Kasumi-1 (cell line): ENCODE results near the gene PTPRK.

Experiments
- DNase-seq, 2 experiments: peaks; one replicate each; lab custom pipeline; 2025; lab: John Stamatoyannopoulos, UW

Gene PTPRK

DNA sequence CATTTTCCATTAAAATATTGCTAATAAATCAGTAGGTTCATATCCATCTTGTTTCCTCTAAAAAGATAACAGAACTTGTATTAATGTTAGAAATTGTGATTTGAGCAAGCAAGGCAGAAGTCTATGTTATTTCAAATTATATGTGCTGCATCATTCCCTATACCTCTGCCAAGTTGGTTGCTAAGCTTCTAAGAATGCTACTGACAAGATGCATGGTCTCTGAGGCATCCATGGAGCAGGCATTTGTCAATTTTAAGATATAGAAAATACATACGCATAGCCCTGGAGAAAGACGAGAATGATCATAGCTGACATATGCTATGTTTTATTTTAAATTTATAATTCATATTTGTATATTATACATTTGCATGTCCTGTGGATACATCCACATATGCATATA is 451.2 kb downstream of the PTPRK start:
- DNase-seq = no peak

DNA sequence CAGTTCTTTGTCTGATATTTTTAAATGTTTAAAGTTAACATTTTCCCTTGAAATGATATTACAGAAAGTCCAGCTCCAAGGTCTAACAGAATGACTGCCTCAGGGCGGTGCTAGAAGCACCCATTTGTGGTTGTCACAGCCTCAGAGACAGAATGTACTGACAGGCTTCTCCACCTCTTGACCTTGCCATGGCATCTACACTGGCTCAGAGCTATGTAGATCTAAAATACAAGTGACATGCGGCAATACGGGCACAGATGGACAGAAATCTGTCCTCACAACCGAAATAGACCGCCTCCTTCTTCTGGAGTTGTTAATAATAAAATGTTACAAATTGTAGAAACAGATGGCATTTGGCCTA is 452.3 kb downstream of the PTPRK start:
- DNase-seq = no peak

DNA sequence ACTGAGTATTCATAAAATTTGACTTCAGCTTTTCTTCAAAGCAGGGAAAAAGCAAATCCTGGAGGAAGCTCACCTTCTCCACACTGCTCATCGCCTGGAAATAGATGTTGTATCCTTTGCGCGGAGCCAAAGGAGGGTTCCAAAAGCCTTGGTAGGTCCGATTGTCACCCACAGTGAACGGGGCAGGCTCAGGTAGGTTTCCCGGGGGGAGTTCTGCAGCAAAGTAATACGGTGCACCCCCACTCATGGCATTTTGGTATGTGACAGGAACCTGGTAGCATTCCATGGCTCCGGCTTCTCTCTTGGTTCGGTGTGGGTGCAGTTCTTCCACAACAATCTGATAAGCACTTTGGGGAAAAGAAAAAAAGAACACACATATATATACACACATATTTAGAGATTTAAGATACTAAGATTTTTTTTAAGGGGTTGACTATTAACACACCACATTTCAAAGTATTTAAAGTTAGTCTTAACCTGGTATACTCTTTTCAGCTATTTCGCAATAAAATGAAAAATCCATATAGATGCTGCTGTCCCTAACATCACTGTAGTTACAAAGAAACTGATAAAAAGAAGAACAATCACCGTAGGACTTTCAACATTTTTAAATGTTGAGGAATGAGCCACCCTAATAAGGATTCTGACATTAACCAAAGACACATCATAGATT is 452.8 kb downstream of the PTPRK start:
- DNase-seq = no peak

DNA sequence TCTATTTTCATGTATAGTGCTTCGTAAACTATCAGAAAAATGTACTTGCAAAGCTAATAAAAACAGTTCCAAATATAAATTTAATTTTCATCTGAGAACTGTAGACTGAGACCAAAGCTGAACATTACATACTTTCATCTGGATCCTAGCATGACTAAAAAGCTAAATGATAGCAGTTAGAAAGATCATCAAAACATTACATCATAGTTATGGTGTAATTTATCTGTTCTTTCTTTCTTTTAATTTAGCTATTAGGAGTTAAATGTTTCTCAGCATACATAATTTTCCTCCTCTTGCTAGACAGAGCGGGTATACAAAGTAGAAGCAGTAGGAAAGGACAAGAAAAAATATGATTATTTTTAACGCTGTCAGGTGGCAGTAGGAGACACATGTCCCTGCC is 455.3 kb downstream of the PTPRK start:
- no peak for DNase-seq

DNA sequence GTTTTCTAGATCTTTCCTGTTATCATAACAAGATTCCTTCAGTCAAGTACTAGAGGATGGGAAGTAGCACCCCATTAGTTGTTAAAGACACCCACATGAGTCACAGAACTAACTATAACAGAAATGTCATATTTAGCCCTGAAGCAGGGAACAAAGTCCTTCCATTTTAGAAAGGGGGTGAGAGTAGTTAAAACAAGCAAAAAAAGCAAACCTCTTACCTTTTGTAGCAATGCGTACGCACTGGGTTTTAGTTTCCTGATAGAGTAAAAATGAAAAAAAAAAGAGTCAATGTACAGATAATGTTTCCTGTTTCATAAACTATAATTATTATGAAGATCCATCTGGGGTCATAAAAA is 455.9 kb downstream of the PTPRK start:
- DNase-seq = no peak

DNA sequence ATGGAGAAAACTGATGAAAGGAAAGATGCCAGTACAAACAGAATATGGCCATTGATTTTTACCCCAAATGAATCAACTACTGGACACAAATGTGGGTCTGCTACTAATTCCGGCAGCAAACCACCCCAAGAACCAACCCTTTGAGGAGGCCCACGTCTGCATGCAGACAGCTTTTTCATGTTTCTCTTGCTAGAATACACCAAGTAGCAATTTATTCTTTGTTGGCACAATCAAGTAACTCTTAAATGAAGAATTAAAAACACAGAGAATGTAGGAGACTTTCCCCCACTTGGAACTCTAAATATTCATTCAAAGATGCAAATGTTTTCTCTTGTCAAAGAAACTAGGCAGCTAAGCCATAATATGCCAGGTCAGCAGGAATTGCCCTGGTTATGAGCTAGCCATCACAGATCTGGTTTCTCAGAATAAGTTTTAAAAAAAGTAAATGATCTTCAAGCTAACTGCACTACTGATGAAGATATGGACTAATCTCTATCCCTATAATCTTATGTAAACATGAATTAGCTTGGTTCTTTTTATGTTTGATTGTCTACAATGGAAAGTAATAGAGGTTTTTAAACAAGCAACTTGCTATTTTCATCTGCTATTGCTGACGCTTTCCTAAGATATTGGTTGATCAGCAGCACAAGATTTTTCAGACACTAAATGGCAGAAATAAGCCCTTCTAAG is 456.4 kb downstream of the PTPRK start:
- DNase-seq = no peak

DNA sequence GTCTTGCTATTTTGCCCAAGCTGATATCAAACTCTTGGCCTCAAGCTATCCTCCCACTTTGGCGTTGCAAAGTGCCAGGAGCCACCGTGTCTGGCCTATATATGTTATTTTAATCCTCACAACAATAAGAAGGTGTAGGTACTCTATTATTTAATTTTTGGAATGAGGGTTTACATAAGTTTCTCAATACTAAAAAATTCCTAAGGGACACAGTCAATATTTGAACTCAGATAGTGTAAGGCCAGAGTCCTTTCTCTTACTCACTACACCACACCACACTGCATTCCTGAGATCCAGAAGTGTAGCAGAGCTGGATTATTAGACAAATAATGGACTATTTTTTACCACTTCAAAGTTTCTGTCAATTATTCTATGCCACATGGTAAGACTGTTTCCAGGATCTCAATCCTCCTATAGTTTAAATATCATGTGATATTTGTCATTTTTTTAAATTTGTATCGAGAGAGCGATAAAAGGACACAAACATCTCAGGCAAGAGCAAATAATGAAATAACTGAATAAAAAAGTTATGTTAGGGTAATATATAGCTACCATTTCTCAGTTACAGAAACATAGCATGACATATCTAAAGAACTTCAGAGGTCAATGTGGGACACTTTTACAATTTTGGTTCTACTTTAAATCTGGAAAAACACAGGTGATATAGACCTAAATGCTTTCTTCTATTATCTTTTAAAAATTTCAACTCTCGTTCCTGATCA is 457.4 kb downstream of the PTPRK start:
- DNase-seq = no peak

DNA sequence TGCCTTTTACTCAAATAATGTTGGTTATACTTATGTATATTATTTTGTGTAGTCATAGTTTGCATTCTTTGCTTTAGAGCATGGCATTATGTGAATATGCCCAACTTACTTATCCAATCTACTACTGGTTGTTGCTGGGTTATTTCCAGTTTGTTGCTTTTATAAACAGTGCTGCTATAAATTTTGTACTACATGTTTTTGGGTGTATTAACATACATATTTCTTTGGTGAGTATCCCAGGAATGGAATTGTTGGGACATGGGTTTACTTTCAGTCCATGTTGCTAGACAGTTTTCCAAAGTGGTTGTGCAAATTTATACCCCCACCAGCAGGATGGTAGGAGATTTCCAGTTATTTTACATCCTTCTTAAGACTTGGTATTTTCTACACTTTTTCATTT is 462.5 kb downstream of the PTPRK start:
- DNase-seq = no peak

DNA sequence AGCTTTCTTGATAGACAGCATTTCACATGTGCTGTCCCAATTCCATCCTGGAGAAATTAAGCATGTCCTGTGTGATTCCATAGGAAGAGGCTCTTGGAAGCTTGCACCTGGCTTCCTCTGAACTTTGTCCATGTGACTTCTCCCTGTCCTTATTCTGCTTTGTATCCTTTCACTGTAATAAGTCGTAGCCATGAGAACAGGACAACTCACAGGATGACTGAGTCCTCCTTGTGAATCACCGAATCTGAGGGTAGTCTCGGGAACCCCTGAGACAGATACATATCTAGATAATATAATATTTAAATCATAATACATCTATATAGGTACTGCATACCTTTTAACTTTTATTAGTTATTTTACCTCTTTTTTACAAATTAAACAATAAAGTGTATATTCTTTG is 462.9 kb downstream of the PTPRK start:
- no peak for DNase-seq

DNA sequence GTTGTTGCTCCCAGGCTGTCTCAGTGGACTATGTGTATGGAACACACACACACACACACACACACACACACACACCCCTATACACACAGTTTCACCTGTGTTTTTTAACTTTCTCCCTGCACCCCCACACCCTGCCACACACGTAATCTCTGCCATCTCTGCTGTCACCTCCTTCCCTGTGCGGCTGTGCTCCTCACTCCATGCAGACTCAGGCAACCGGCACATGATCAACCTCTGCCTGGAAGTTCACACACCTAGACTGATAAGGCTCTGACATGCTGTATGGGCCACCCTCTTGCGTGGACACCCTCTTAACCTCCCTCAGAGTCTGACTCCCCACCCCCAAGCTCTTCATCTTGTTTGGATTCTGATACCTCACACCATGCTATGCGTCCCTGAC is 467.3 kb downstream of the PTPRK start:
- DNase-seq = no peak

DNA sequence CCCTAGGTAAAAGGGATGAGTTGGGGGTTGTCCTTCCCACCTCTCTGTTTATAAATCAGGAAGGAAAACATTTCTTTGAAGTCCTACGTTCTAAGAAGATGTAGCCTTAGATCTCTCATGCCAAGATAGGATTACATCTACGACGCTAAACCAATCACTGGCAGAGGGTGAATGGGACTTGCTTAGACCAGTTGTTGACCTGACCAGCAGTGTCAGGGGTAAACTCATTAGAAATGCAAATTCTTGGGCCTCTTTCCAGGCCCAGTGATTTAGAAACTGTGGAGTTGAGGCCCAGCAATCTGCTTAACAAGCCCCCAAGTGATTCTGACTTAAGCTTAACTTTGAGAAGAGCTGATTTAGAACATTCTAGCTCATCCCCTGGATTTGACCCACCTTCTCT is 472.4 kb downstream of the PTPRK start:
- no peak for DNase-seq

DNA sequence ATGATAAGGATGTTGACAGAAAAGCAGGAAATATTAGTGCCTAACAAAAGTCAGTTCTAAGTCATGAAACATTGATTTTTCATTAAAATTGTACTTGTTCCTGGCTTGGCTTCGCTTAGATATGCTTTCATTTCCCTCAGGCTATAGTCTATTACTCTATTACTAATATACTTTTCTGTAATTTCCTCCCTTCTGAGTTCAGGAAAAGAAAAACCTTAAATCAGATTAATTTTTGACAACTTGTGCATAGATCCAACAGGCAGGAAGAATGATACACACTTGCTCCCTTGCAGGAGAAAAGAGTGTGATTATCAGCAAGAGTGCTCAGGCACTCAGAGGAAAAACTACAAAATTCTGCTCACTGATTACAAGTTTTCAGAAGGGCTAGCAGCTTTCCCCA is 474.4 kb downstream of the PTPRK start:
- DNase-seq = no peak

DNA sequence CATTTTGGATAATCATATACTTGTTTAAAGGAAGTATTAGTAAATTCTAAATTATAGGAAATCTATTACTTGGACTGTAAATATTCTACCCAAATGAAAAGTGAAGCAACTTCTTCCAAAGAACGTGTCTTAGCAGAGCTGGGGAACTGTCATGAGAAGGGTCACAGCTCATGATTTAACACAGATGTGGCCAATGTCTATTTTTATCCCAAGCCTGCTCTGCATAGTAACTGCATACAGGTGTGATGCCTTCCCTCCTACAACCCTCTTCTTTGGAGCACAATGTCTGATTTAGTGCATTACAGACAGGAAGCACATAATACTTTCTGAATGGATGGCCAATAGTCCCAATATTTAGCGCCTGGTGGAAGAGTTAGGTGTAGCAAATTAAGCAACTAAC is 480.9 kb downstream of the PTPRK start:
- no peak for DNase-seq

DNA sequence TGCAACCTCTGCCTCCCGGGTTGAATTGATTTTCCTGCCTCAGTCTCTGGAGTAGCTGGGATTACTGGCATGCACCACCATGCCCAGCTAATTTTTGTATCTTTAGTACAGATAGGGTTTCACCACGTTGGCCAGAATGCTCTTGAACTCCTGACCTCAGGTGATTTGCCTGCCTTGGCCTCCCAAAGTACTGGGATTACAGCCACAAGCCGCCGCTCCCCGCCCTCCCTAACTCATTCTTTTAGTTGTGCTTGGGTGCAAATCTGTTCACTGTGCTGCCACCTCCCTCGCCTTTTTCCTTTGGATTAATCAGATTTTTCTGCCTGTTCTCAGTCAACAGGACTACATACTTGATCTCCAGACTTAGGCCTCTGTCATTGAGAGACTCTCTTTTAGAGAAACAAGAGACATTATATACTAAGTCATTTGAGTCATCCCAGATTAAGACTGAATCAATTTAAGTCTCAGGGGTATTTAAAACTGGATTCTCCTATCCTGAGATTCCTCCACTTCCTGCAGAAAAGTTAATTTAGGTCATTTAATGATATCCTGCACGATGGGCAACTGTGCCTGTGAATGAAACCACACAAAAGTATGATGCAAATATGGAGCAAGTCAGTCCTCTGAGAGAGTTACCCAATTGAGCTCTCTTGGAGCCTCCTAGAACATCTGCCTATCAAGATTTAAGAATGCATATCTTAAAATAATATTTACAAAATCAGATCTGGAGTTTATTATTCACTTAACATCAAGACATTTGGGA is 483.4 kb downstream of the PTPRK start:
- DNase-seq = no peak

DNA sequence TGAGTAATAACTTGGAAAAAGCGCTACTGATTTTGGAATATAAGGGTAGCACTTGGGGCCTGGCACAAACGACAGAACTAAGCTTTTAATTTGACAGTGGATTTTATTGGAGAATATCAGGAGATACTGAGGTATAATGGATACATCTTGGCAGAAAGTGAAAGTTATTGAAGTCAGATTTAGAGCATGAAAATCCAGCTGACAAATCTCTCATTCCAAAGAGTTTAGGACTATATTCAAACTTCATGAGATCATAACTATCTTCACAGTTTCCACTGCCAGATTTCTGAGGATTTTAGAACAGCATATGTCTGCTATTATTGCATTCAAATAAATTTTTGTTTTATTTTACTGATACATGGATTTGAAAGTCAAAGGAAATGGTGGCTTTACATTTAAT is 487.2 kb downstream of the PTPRK start:
- DNase-seq = no peak

DNA sequence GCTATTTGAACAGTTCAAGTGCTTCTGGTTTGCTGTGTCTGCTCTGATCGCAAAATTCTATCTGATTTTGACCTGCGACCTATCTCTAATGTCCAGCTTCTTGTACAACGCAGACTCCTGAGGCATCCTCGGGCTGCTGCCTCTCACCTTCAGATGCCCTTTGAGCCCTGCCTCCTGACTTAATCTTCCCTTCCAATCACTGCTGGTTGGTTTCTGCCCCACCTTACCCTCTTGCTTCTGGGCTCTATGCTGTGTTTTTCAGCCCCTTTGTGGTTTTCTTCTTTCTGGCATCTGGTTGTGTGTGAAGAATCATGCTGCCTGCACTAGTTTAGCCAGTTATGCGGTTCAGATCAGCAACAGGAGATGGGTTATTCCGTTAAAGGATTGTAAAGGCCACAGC is 488.4 kb downstream of the PTPRK start:
- no peak for DNase-seq

DNA sequence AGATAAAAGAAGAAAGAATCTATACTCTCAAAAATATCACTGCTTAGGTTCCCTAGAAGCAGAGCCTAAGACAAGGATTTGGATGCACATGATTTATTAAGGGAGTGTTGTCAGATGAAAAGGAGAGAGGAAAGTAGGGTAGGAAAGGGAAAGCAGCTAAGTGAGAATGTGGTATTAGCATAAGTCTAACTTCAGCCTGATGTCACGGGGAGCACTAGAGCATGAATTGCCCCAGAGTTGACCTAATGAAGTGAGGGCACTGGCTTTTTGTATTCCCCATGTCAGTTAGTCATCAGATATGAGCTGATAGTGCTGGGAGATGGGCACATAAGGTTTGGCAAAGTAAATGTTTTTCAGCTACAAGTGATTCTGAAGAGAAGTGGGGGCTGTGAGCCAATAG is 490.6 kb downstream of the PTPRK start:
- DNase-seq = no peak

DNA sequence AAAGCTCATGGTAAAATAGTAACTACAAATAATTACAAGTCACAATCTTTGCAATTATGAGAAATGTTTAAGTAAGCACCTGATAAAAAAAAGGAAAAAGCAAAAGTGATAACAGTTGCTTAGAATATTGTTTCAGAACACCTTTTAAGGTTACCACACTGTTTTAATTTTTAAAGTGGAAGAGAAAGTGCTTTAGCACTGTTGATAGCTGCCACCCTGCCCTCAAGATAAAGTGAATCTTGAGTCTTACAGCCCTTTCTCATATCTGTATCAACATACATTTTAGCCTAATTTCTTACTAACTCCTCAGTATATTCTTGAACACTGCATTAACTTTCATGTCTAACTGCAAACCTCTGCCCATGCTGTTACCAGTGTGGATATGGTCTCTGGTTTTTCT is 492.2 kb downstream of the PTPRK start:
- no peak for DNase-seq

DNA sequence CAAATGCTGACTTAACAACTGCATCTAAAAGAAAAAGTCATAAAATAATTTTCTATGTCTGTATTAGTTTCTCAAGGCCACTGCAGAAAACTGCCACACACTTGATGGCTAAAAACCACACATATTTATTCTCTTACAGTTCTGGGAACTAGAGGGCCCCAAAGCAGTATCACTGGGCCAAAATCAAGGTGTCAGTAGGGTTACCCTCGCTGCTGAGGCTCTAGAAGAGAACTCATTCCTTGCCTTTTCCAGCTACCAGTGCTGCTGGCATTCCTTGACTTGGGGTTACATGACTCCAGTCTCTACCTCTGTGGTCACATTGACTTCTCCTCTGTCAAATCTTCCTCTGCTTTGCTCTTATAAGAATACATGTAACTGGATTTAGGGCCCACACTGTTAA is 494.9 kb downstream of the PTPRK start:
- DNase-seq = no peak

DNA sequence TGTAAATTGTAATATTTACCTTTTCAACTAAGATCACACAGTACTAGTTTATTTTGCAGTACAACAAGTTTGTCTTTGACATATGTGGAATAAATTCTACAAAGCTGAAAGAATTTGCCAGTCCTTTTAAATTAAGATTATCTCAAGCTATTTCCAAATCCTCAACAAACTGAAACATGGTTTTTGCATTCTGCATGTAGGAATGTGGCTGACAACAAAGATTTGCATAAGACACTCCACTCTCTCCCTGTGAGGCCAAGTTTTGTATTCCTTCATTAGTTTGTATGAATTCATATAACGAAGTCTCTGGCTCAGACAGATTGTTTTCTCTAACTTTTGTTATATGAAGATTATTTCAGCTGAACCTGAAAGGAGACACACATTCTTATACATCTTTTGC is 495.4 kb downstream of the PTPRK start:
- DNase-seq = no peak

DNA sequence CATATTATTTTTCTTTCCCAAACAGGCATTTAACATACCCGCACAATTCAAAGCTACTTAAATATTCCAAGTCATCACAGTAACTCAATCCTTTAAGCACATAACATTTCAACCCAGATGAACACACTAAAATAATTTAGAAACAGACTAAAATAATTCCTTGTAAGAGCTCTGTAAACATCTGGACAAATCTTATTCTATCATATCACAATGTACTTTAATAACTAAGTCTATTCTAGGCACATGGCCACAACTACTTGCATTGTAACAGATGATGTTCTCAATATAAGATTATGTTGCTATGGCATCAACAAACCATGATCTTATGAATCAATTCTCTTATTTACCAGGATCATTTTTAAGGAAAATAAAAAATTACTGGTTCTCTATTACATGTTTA is 496.4 kb downstream of the PTPRK start:
- DNase-seq = no peak

DNA sequence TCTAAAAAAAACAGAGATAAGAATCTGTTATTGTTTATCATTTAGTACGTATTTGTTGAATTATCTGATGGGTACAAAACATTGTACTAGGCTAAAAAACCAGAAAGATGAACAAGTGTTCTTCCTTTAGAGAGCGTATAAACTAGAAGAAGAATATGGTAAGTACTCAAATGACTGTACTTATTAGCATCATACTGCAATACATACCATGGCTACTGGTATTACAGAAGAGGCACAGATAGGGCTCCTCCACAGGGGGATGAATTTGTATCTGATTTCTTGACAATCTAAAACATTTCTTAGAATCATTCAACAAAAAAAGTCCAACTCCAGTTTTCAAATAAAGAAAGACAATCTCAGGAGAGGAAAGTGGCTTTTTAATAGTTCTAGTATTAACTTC is 501.6 kb downstream of the PTPRK start:
- DNase-seq = no peak

DNA sequence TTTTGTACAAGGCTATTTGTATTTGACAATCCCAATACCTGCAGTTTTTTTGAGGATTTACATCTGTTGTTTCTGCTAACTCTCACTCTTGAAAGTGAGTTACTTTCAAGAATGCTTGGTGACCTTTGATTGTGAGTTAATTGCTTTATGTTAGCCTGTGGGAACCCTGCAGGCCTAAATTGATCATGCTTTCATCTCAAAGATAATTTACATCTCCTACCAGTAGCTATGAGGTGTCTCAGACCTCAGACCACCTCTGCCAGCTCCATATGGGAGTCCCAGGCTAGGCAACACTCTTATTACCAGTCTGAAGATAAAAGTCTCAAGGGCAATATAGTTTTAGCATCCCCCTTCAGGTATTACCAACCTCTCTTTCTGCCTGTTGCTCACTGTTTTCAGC is 503.1 kb downstream of the PTPRK start:
- DNase-seq = no peak
